HG02973 (cell line): Measurements from ENCODE around the gene TMEM167A.
"Not testable (repeated sequence)": the region's sequence is repeated elsewhere in the genome, so short reads cannot be mapped to it uniquely, and the experiment has no call there.

Source experiments
- ATAC-seq: cut with Tn5 transposase; IDR thresholded peaks from one replicate; pipeline ENCODE4 v1.9.1; 2021; ENCODE audit warnings: moderate library complexity; ENCODE audit not compliant: unreplicated experiment

Gene TMEM167A

DNA sequence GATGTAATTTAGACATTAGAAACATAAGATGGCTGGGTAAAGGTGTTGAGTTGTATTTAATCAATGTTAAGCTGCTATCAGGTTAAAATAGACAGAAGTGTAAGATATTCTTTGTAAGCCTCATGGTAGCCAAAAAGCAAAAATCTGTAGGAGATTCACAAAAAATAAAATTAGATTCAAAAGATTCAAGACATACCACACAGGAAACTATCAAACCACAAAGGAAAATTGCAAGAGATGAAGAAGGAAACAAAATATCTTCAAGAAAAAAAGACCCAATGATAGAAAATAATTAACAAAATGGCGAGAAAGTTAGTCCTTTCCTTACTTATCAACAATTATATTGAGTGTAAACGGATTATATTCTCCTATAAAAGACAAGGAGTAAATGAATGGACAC lies 15.4 kb upstream of the TMEM167A start:
- ATAC-seq, result no peak

- no peak for ATAC-seq
These were observed 13.0 kb upstream of the TMEM167A start for GRCh38 chr5:83090169-83090568.

DNA sequence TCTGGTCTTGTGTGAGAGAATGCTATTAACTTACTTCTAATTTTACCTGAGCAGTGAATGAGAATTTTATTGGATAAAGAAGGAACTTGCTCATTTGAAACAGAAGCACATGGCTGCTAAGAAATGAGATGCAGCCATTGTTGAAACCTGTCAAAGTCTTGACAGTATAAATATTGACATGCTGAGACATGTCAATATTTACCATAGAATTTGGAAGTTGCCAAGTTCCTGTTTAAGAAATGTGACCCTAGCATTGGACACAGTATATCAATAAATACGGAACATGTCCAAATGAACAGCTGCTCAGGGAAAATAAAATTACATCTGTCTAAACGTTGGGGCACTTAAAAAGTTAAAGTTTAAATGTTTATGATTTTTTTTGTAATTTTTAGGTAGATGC lies 7.9 kb upstream of the TMEM167A start:
- no peak for ATAC-seq

DNA sequence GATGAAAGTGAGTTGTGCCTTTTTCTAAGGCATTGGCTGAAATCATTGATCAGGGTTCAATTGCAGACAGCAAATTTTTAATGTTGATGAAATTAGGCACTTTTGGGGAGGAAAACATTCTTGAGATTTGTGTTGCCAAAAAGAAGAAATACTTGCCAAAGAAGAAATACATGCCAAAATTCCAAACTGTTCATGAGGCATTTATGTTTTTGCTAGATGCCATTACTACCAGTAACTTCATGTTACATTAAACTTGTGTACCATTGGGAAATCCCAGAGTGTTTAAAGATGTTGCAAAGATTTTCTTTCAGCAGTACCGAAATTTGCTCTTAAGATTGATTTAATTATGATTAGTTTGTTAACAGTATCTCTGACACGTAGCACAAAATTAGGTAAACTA lies 7.1 kb upstream of the TMEM167A start:
- ATAC-seq, result no peak

DNA sequence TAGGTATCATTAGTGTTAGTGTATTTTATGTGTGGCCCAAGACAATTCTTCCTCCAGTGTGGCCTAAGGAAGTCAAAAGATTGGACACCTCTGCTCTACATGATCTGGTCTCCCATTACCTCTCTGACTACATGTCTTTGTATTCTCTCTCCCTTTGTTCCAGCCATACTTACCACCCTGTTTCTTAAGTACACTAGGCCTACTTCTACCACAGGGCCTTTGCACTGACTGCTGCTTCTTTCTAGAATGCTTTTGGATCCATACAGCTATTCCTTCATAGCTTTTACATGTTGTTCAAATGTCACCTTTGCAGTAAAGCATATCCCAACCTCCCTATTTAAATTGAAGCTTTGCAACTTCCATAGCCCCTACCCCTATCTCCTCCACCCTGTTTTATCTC lies 5.6 kb upstream of the TMEM167A start:
- no peak for ATAC-seq

- ATAC-seq, result peak; percentile 0
These were observed 568 bp upstream of the TMEM167A start for GRCh38 chr5:83077662-83078261.

DNA sequence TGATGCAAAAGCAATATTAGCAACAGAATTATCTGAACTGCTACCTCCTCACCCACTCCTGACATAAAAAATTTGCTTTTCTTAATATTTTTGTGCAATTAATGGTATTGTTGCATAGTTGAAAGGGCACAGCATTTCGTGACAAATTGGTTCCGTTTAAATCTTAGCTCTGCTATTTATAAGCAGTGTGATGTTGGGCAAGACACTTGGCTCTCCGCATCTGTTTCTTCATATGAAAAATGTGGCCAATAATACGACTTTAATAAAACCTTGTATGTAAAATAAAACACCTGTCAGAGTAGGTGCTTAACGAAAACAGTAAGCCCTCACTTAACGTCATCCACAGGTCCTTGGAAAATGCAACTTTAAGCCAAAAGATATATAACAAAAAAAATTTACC lies 4.2 kb downstream of the TMEM167A start:
- no peak for ATAC-seq

DNA sequence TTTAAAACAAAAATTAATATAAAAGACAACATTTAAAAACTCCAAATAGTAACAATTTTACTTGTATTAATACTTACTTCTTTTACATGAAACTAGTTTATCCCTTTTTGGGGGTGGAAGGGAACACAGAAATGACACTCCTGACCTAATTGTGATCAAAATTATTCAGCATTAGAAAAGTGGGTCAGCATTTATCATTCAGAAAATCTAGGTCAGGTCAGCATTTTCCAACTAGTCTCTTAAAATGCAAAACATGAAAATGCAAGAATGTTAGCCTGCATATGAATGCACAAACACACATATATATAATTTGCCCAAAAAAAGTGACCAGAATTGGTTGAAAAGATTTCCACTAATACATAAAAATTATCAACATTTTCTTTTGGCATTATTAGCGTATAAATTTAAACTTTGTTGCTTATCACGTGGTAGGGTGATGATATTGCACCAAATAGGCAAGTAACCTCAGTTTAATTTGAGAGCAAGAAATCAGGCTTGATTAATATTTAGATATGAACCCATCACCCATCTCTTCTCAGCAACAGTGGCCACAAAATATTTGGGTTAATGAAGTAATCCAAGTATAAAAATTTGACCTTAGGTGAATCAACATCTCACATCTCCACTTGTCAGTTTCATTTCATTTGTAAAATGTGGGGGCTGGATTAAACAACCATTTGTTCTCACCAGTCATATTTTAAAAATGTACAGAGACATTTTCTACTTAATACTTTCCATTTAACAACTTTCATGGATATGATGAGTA lies 5.7 kb downstream of the TMEM167A start:
- no peak for ATAC-seq

DNA sequence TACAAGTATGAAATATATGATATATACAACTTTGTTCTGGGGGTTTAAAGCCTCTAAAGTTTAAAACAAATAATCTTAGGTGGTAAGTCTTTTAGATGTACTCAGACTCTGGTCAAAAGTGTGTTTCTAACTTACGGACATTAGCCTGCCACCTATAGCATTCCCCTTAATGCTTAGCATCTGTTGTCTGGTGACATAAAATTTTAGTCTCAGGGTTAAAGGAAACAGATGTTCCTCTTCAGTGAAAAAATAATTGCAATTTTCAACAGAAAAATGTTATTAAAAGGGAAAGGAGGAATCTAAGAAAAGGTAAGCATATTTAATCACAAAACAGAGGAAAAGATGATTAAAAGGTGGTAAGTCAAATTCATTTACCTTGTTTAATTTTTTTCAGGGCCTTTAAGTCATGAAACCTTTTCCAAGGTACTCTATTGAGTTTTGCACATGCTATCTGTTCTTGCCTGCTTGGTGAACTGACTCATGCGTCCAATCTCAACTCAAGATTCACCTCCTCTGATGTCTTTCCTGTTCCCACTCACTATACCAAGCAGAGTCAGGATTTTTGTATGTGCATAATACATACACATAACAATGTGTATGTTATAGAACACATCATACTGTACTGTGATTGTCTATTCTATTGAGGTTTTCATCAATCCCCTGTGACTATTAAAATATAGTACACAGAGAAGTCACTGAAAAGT lies 7.9 kb downstream of the TMEM167A start:
- ATAC-seq, result no peak

DNA sequence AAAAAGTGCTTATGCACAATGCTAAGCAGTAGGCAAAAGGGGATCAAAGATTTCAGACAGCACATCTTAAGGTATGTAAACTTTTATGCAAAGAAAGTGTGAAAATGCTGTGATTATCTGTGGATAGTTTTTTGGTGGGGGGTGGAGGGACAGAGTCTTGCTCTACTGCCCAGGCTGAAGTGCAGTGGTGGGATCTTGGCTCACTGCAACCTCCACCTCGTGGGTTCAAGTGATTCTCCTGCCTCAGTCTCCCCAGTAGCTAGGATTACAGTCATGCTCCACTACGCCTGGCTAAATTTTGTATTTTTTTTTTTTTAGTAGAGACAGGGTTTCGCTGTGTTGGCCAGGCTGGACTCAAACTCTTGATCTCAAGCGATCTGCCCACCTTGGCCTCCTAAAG lies 9.8 kb downstream of the TMEM167A start:
- not testable (repeated sequence) for ATAC-seq

DNA sequence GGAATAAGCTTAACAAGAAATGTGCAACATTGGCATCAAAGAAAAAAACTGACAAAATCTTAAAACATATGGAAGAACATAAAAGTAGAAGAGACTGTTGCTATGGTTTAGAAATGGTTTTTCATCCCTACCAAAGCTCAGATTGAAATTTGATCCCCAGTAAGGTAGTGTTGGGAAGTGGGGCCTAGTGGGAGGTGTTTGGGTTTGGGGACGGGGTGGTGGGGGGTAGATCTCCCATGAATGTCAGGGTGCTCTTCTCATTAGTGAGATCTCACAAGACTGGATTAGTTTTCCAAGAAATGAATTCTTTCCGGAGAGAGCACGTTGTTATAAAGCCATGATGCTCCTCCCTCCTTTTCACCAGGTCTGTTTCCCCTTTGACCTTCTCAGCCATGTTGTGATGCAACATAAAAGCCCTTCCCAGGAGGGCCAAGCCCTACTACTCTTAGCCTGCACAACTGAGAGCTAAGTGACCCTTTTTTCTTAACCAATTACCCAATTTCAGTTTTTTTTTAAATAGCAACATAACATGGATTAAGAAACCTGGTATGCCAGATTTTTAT lies 10.6 kb downstream of the TMEM167A start:
- ATAC-seq, result no peak

DNA sequence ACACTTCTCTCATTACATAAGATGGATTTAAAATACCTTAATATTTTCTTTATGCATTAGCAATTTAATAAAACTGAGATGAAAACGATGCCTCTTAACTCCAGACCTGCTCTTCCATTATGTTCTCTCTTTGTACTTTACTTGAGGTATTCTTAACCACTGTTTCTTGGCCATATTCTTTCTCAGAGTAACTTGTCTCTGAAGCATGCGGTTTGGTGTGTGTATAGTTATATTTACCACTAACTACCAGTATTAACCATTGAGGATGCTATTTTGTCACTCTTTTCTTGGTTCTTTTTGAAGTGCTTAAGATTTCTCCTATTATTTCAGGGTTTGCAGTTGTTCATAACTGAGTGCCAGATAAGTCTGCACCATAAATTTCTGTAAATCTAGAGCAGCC lies 17.9 kb downstream of the TMEM167A start:
- no peak for ATAC-seq

DNA sequence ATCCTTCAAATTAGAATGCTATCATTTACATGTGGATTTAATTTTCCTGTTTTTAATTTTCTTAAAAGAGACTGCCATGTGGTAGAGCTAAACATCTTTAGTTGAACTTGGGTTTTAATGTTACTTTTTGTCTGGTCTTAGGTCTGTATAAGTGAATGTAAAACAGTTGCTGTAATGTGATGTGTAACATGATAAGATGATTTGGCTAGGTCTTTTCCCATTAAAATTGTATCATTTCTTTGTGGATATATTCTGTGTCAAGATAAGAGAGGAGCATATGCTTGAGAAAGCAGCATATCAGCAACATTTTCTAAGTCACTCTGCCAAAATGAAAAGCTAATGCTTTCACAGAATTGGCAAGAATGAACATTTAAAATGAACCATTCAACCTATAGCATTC lies 18.5 kb downstream of the TMEM167A start:
- no peak for ATAC-seq

DNA sequence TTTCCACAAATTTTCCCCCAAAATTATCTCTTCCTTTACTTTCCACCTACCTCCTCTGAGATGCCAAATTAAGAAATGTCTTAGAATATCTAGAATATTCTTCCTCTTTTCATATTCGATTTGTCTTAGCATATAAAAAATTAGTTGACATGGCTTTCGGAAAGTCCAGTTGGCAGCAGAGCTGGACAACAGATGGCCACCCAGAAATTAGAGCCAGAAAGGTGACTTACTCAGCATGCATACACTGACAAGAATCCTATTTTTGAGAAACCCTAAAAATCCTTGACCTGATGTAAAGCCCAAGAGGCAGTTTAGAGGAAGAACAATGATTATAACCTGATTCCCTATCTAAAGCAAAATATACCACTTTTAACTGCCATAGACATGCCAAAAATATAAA lies 22.0 kb downstream of the TMEM167A start:
- ATAC-seq, result no peak

GRCh38 chr5:83050723-83051340 lies 26.4 kb downstream of the TMEM167A start:
- ATAC-seq, result no peak

DNA sequence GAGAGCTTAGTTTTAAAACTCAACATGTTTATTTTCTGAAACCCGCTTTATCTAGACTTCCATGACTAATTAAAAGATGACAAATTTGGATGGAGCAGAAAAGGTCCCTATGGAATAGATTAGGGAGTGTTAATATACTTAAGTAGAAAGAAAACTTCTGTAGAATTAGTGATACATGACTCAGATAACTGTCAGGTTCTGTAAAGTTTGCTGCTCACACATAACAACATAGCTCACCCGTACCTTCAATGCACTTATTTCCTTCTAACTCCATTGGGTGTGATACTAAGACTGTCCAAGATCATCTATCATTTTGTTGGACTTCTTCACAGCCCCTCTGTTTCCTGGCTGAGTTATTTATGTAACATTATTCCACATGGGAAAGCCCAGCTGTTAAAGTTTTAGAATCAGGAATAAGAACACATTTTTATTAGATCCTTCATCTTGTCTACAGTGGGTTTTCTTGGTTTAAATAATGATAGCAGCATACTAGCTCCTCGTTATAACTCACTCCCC lies 27.8 kb downstream of the TMEM167A start:
- no peak for ATAC-seq

DNA sequence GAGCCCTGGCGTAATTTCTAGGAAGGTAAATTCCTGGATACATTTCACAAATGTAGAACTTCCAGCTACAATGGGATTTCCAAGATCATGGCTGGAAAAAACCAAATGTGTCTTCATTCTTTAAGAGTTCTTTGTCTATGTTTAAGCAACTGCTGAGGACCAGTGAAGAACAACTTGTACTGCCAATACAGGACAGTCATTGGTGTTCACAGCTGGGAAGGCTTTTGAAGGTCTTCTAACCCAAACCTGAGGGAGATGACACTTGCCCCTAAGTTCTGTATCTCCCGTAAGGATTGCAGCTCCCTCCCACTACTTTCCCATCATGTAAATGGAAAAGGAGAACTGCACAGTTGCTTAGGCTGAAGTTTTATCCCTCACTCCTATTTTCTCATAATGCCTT lies 28.4 kb downstream of the TMEM167A start:
- ATAC-seq, result no peak

DNA sequence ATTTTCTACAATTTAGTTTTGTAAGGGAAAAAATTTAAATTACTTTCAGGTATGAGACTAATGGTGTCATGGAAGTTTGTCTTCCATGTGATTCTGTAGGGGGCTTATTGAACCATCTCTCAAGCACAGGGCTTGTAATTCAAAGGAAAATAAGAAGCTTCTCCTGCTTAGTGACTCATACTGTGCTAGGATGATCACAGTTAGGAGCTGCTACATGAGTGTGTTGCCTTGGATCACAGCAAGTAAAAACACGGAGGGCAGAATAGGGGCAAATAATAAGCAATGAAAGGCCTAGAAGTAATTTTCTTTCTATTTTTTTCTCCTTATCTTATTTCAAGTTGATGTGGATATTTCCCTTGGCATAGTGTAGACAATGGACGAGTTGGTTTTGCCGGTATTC lies 28.9 kb downstream of the TMEM167A start:
- no peak for ATAC-seq

DNA sequence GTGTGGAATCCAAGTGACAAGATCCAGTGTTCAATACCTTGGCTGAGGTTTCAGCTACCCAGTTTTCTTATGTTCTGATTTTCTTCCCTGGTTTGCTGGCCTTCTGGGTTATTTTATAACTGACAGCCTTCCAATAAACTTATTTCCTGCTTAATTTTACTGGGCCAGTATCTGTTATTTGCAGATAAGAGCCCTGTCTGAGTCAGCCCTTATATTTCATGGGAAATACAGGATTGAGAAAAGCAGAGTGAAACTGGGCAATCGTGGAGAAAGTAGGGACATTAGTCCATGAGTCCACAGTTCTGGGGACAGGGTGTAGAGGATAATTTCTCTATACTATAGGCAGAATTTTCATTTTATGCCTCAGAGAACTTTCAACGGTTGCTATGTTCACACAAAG lies 32.3 kb downstream of the TMEM167A start:
- ATAC-seq, result no peak

GRCh38 chr5:83042507-83042906 lies 34.7 kb downstream of the TMEM167A start:
- ATAC-seq, result no peak

DNA sequence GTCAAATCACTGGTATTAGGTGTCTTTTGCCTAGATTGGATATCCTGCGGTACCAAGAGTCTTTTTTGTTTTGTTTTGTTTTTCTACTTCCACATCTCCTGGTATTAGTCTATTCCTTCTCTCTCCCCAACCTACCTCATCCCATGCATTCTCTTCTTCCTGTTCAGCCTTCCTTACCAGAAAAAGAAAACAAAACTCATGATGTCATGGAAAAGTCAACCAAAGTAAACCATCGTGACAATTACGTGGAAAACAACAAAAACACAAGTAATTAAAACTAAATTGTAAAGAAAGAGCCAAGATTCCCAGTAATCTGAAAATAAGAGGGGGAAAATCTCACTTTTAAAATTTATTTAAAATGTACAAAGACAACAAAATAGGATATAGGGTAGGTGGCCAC lies 38.3 kb downstream of the TMEM167A start:
- no peak for ATAC-seq
